Fibroblast of lung (primary cell): ENCODE results near the gene FCRL1. TPM values are rescaled to one million over a fixed set of nuclear protein-coding genes. Genes with fewer than 3 reads are reported as not detected.

Experiments used
- DNase-seq, 2 donors: peaks; one replicate each; pipeline versions ENCODE4 v3.0.0 to v3.0.0-alpha.2; 2010; ENCODE audit warnings: low read depth in 2 of 2
- H2AFZ ChIP-seq: 2 replicates; pipeline ENCODE4 v1.5.1; 2012; ENCODE audit warnings: low read length, control low read depth, inconsistent platforms
- H3K27ac ChIP-seq: 2 replicates; pipeline ENCODE4 v1.5.1; 2011; ENCODE audit warnings: low read length, control low read depth; ENCODE audit not compliant: insufficient read depth
- H3K27me3 ChIP-seq: 2 replicates; pipeline ENCODE4 v1.5.1; 2011; ENCODE audit warnings: mild to moderate bottlenecking, low read length; ENCODE audit not compliant: control insufficient read depth, insufficient read depth
- H3K36me3 ChIP-seq: 2 replicates; pipeline ENCODE4 v1.5.1; 2011; ENCODE audit warnings: low read length; ENCODE audit not compliant: control insufficient read depth, insufficient read depth
- H3K4me1 ChIP-seq: 2 replicates; pipeline ENCODE4 v1.5.1; 2011; ENCODE audit warnings: low read length; ENCODE audit not compliant: control insufficient read depth, insufficient read depth; ENCODE audit errors: extremely low read depth
- H3K4me2 ChIP-seq: 2 replicates; pipeline ENCODE4 v1.5.1; 2011; ENCODE audit warnings: low read length, control low read depth; ENCODE audit not compliant: insufficient read depth; ENCODE audit errors: extremely low read depth
- H3K4me3 ChIP-seq, 4 experiments: fragments of 200-600 bp in 1 of 4; sonication (generic) in 1 of 4; replicated peaks in 1 of 4; 2 replicates each; pipeline ENCODE4 v1.5.1; 2011 to 2016; ENCODE audit warnings: low read length in 4 of 4, low read depth in 3 of 4, mild to moderate bottlenecking in 3 of 4, control low read depth in 2 of 4, inconsistent platforms in 1 of 4, mixed read lengths in 1 of 4; ENCODE audit not compliant: insufficient read depth in 1 of 4; ENCODE audit errors: control extremely low read depth in 1 of 4
- H3K79me2 ChIP-seq: 2 replicates; pipeline ENCODE4 v1.5.1; 2012; ENCODE audit warnings: mild to moderate bottlenecking, low read length, inconsistent platforms; ENCODE audit not compliant: control insufficient read depth, insufficient read depth
- H3K9ac ChIP-seq: 2 replicates; pipeline ENCODE4 v1.5.1; 2011; ENCODE audit warnings: mild to moderate bottlenecking, low read length, control low read depth; ENCODE audit not compliant: insufficient read depth
- H3K9me3 ChIP-seq: 2 replicates; pipeline ENCODE4 v1.5.1; 2012; ENCODE audit warnings: low read depth, low read length; ENCODE audit not compliant: control insufficient read depth, insufficient read depth
- H4K20me1 ChIP-seq: 2 replicates; pipeline ENCODE4 v1.5.1; 2011; ENCODE audit warnings: low read length; ENCODE audit not compliant: control insufficient read depth, insufficient read depth; ENCODE audit errors: extremely low read depth
- EZH2 ChIP-seq: IDR thresholded peaks from 2 replicates; pipeline ENCODE4 v1.5.1; 2012; ENCODE audit warnings: low read length, control low read depth, mild to moderate bottlenecking; ENCODE audit errors: missing control alignments
- polyA minus RNA-seq: library from RNA; depleted of rRNA, polyadenylated mRNA; stranded (reverse); fragments of >200 nt; gene quantifications from 2 replicates; pipeline ENCODE4 v1.2.3, GENCODE V29; 2011; ENCODE audit warnings: low replicate concordance
- polyA plus RNA-seq, 2 donors: library from polyadenylated mRNA; depleted of rRNA in 1 of 2; stranded (reverse) in 1 of 2; unstranded in 1 of 2; fragments of >200 nt; gene quantifications; 2 replicates each; pipeline ENCODE4 v1.2.1, GENCODE V29; 2011 to 2012; ENCODE audit warnings: missing spikeins in 1 of 2
- total RNA-seq: library from RNA; depleted of rRNA; stranded (reverse); fragments of >200 nt; gene quantifications from 2 replicates; pipeline ENCODE4 v1.2.1, GENCODE V29; 2014
- TF ChIP-seq, protein P1 (sequence below), 2 donors: IDR thresholded peaks in 1 of 2; conservative IDR thresholded peaks in 1 of 2; 1 replicate in 1 of 2; 2 replicates in 1 of 2; pipeline ENCODE4 v1.5.1; 2011 to 2012; ENCODE audit warnings: low read length in 2 of 2, control low read depth in 1 of 2, inconsistent platforms in 1 of 2, low read depth in 1 of 2, mild to moderate bottlenecking in 1 of 2

FCRL1 gene, protein sequence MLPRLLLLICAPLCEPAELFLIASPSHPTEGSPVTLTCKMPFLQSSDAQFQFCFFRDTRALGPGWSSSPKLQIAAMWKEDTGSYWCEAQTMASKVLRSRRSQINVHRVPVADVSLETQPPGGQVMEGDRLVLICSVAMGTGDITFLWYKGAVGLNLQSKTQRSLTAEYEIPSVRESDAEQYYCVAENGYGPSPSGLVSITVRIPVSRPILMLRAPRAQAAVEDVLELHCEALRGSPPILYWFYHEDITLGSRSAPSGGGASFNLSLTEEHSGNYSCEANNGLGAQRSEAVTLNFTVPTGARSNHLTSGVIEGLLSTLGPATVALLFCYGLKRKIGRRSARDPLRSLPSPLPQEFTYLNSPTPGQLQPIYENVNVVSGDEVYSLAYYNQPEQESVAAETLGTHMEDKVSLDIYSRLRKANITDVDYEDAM
- total RNA-seq: not detected in 2 replicates
- polyA plus RNA-seq: not detected in 2 replicates
- polyA plus RNA-seq (2012): not detected in 2 replicates
- polyA minus RNA-seq: not detected in 2 replicates

DNA sequence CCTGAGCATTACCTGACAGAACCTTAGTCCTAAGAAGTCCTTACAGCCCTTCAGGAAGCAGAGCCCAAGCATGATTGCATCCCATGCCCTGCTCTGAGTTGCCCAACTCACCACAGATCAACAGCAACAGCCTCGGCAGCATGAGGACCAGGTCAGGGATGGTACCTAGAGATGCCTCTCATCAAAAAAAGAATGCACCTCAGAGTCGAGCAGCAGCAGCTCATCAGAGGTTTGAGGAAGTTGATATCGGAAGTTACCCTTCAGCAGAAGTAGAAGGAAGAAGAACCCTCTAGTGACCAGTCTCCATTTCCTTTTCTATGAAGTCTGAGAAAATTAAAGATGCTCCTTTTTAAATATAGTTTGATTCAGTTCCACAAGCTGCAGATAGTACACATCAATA lies at the start of gene FCRL1:
Gene FCRL1 (minus strand): TSS at position 225 of the 400 bp plus-strand sequence. CDS start 83 bp downstream, at position 142.
- no peak within 1 kb of the TSS for H2AFZ ChIP-seq
- no peaks in the 10 kb centered on the region for H3K27me3 ChIP-seq
- TF ChIP-seq EZH2: no peak
- TF ChIP-seq, protein P1, sequence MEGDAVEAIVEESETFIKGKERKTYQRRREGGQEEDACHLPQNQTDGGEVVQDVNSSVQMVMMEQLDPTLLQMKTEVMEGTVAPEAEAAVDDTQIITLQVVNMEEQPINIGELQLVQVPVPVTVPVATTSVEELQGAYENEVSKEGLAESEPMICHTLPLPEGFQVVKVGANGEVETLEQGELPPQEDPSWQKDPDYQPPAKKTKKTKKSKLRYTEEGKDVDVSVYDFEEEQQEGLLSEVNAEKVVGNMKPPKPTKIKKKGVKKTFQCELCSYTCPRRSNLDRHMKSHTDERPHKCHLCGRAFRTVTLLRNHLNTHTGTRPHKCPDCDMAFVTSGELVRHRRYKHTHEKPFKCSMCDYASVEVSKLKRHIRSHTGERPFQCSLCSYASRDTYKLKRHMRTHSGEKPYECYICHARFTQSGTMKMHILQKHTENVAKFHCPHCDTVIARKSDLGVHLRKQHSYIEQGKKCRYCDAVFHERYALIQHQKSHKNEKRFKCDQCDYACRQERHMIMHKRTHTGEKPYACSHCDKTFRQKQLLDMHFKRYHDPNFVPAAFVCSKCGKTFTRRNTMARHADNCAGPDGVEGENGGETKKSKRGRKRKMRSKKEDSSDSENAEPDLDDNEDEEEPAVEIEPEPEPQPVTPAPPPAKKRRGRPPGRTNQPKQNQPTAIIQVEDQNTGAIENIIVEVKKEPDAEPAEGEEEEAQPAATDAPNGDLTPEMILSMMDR (conservative IDR thresholded peaks at IDR 0.05 in 1 of 2, IDR thresholded peaks at IDR 0.05 in 1 of 2; ENCODE audit: low read depth in 1 of 2, low read length in 2 of 2): no peak
- no peaks in the 10 kb centered on the region for H3K79me2 ChIP-seq
- no peak within 1 kb of the TSS for H3K4me2 ChIP-seq
- no peak within 1 kb of the TSS for H3K27ac ChIP-seq
- no peaks in the 10 kb centered on the region for H3K4me1 ChIP-seq
- H3K4me3 ChIP-seq: no peak within 1 kb of the TSS
- H3K9me3 ChIP-seq: no peaks in the 10 kb centered on the region
- H3K36me3 ChIP-seq: no peaks in the 10 kb centered on the region
- no peak within 1 kb of the TSS for H3K9ac ChIP-seq
- H4K20me1 ChIP-seq: no peaks in the 10 kb centered on the region
- no peak for DNase-seq

DNA sequence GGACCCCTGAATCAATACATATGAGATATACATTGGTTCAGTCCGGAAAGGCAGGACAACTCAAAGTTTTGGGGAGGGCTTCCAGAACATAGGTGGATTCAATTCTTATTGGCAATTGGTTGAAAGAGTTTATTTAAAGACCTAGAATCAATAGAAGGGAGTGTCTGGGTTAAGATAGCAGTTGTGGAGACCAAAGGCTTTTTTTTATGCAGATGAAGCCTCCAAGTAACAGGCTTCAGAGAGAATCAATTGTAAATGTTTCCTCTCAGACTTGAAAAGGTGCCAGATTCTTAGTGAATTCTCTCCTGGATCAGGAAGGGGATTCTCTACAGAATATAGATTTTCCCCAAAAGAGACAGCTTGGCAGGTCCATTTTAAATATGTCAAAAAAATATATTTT lies 48.7 kb upstream of the FCRL1 start:
- Histone ChIP-seq H3K27ac (no peak overlapping the region), H4K20me1 (no peaks in the 10 kb centered on the region), H3K4me1 (no peaks in the 10 kb centered on the region), H3K27me3 (no peaks in the 10 kb centered on the region), H3K9ac (no peak overlapping the region), H3K79me2 (no peaks in the 10 kb centered on the region), H3K9me3 (no peaks in the 10 kb centered on the region), H2AFZ (no peak overlapping the region), H3K4me2 (no peak overlapping the region), H3K36me3 (no peaks in the 10 kb centered on the region), H3K4me3 (no peak overlapping the region)
- TF ChIP-seq, protein P1 (conservative IDR thresholded peaks at IDR 0.05 in 1 of 2, IDR thresholded peaks at IDR 0.05 in 1 of 2; ENCODE audit: low read depth in 1 of 2, low read length in 2 of 2): no peak
- no peak for TF ChIP-seq EZH2
- no peak for DNase-seq

DNA sequence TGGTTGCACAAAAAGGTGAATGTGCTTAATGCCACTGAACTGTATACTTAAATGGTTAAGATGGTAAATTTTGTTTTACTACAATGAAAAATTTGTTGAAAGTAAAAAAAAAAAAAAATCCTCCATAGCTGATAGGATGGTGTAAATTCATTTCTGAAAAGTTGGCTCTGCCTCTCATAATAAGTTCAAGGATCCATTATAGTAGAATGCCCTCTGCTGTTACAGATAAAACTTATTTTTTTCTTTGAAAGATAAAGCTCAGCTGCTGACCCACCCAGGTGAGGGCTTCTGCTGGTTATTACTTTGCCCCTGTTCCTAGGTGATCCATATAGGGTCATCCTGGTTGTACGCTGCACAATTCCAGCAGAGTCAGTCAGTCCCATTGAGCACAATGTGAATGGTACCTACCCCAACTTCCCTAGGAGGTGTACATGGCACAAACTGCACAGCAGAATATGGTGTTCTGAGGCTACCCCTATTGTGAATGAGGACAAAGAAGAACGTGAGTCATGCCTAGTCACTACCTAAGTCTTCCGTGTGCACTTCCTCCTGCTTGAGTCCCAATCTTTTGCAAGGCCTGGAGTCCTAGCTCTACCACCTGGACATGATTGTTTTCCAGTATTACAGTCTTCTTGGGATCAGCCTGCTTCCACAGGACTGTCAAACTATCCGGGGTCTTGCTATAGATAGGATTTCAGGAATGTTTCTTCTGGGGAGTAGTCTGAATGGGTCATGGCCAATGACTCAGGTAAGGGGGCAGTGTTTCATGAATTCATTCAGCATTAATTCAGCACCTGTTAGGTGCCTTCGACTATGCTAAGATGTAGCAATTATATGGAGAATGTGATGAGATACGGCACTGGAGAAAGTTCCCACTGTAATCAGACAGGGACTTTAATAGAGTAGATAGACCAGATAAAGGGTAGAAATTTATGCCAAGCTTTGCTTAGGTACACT lies 42.5 kb upstream of the FCRL1 start:
- Histone ChIP-seq H3K27ac (no peak overlapping the region), H3K9me3 (no peaks in the 10 kb centered on the region), H3K27me3 (no peaks in the 10 kb centered on the region), H3K4me3 (no peak overlapping the region), H4K20me1 (no peaks in the 10 kb centered on the region), H3K4me1 (no peaks in the 10 kb centered on the region), H2AFZ (no peak overlapping the region), H3K79me2 (no peaks in the 10 kb centered on the region), H3K4me2 (no peak overlapping the region), H3K36me3 (no peaks in the 10 kb centered on the region), H3K9ac (no peak overlapping the region)
- DNase-seq: no peak
- TF ChIP-seq EZH2: no peak
- TF ChIP-seq, protein P1 (conservative IDR thresholded peaks at IDR 0.05 in 1 of 2, IDR thresholded peaks at IDR 0.05 in 1 of 2; ENCODE audit: low read depth in 1 of 2, low read length in 2 of 2): no peak
